WTC11 (cell line): ENCODE results near the gene TMPRSS13. TPM values are rescaled to one million over a fixed set of nuclear protein-coding genes. Genes with fewer than 3 reads are reported as not detected.

Experiments used
- ATAC-seq: fragments of 200-7000 bp; cut with Tn5 transposase; 2 replicates; pipeline ENCODE4 v1.10.0; 2021; ENCODE audit warnings: mild to moderate bottlenecking, moderate library complexity
- CTCF ChIA-PET: fragments of 300-600 bp; sonication (Branson Sonifier 250); formaldehyde crosslinking; loops from one replicate; lab custom pipeline; 2021; ENCODE audit warnings: antibody characterized with exemption; lab: Charles Lee
- POLR2A ChIA-PET: fragments of 350-600 bp; sonication (Branson Sonifier 250); formaldehyde crosslinking; loops from one replicate; lab custom pipeline; 2021; ENCODE audit warnings: antibody characterized with exemption; lab: Charles Lee
- DNase-seq: peaks from one replicate; pipeline ENCODE4 v3.0.0; 2021; ENCODE audit warnings: low spot score
- H3K27ac Mint-ChIP-seq: 2 replicates; pipeline ENCODE4 v1.8.0; 2021; ENCODE audit warnings: mixed read lengths
- H3K27me3 Mint-ChIP-seq: 2 replicates; pipeline ENCODE4 v1.8.0; 2021; ENCODE audit warnings: low read depth, mild to moderate bottlenecking, moderate library complexity, mixed read lengths
- H3K36me3 Mint-ChIP-seq: 2 replicates; pipeline ENCODE4 v1.8.0; 2021; ENCODE audit warnings: mixed read lengths
- H3K4me1 Mint-ChIP-seq: 2 replicates; pipeline ENCODE4 v1.8.0; 2022; ENCODE audit warnings: mixed read lengths
- H3K4me3 Mint-ChIP-seq: 2 replicates; pipeline ENCODE4 v1.8.0; 2021; ENCODE audit warnings: mild to moderate bottlenecking, moderate library complexity, mixed read lengths
- H3K9me3 Mint-ChIP-seq: 2 replicates; pipeline ENCODE4 v1.8.0; 2021; ENCODE audit warnings: mixed read lengths
- CREB1 ChIP-seq: sonication (generic); formaldehyde crosslinking; IDR thresholded peaks from 2 replicates; pipeline ENCODE4 v1.8.0; 2023; ENCODE audit warnings: mild to moderate bottlenecking, missing genetic modification reagents
- ELF4 ChIP-seq: sonication (generic); formaldehyde crosslinking; IDR thresholded peaks from 2 replicates; pipeline ENCODE4 v1.8.1; 2022; ENCODE audit warnings: low read depth, mild to moderate bottlenecking, moderate library complexity, missing genetic modification reagents
- ETV6 ChIP-seq: sonication (generic); formaldehyde crosslinking; IDR thresholded peaks from 2 replicates; pipeline ENCODE4 v1.8.1; 2022; ENCODE audit warnings: mild to moderate bottlenecking, missing genetic modification reagents
- GRHL2 ChIP-seq: fragments of 250-450 bp; sonication (Bioruptor Pico); IDR thresholded peaks from 2 replicates; pipeline ENCODE4 v1.8.0; 2022; ENCODE audit warnings: mild to moderate bottlenecking, moderate library complexity; ENCODE audit not compliant: insufficient replicate concordance, severe bottlenecking
- GTF2I ChIP-seq: fragments of 250-450 bp; sonication (Bioruptor Pico); conservative IDR thresholded peaks from 2 replicates; pipeline ENCODE4 v1.4.0; 2021; ENCODE audit warnings: mild to moderate bottlenecking
- MXD4 ChIP-seq: fragments of 250-450 bp; sonication (Bioruptor Pico); IDR thresholded peaks from 2 replicates; pipeline ENCODE4 v1.8.0; 2021; ENCODE audit warnings: mild to moderate bottlenecking, moderate library complexity, borderline replicate concordance
- MYBL2 ChIP-seq: sonication (generic); formaldehyde crosslinking; IDR thresholded peaks from 2 replicates; pipeline ENCODE4 v1.8.1; 2023; ENCODE audit warnings: mild to moderate bottlenecking, moderate library complexity, missing genetic modification reagents
- NFE2L1 ChIP-seq: sonication (generic); formaldehyde crosslinking; IDR thresholded peaks from 2 replicates; pipeline ENCODE4 v1.8.1; 2023; ENCODE audit warnings: missing genetic modification reagents
- NFYB ChIP-seq: sonication (generic); formaldehyde crosslinking; conservative IDR thresholded peaks from 2 replicates; pipeline ENCODE4 v1.8.0; 2022; ENCODE audit warnings: low read depth, missing genetic modification reagents
- OVOL2 ChIP-seq: fragments of 250-450 bp; sonication (Bioruptor Pico); IDR thresholded peaks from 2 replicates; pipeline ENCODE4 v1.9.0; 2021; ENCODE audit warnings: mild to moderate bottlenecking, borderline replicate concordance
- RORB ChIP-seq: fragments of 250-450 bp; sonication (Bioruptor Pico); IDR thresholded peaks from 2 replicates; pipeline ENCODE4 v1.9.0; 2021; ENCODE audit warnings: mild to moderate bottlenecking
- ZNF121 ChIP-seq: sonication (generic); formaldehyde crosslinking; IDR thresholded peaks from 2 replicates; pipeline ENCODE4 v1.8.0; 2023; ENCODE audit warnings: missing genetic modification reagents
- ZNF317 ChIP-seq: sonication (generic); formaldehyde crosslinking; IDR thresholded peaks from 2 replicates; pipeline ENCODE4 v1.8.1; 2023; ENCODE audit warnings: low read depth, mild to moderate bottlenecking, moderate library complexity, missing genetic modification reagents, borderline replicate concordance
- ZNF671 ChIP-seq: fragments of 250-450 bp; sonication (Bioruptor Pico); IDR thresholded peaks from 2 replicates; pipeline ENCODE4 v1.8.0; 2021; ENCODE audit warnings: mild to moderate bottlenecking
- total RNA-seq: library from RNA; stranded (reverse); gene quantifications from 3 replicates; pipeline ENCODE4 v1.2.3, GENCODE V29; 2021
- TF ChIP-seq, protein P1 (sequence below): sonication (generic); formaldehyde crosslinking; IDR thresholded peaks from 2 replicates; pipeline ENCODE4 v1.8.0; 2023; ENCODE audit warnings: missing genetic modification reagents, mild to moderate bottlenecking, borderline replicate concordance
- TF ChIP-seq, protein P2 (sequence below): sonication (generic); formaldehyde crosslinking; IDR thresholded peaks from 2 replicates; pipeline ENCODE4 v1.8.1; 2022; ENCODE audit warnings: missing genetic modification reagents, borderline replicate concordance
- TF ChIP-seq, protein P3 (sequence below): sonication (generic); formaldehyde crosslinking; IDR thresholded peaks from 2 replicates; pipeline ENCODE4 v1.8.1; 2023; ENCODE audit warnings: mild to moderate bottlenecking, missing genetic modification reagents, borderline replicate concordance
- TF ChIP-seq, protein P4 (sequence below): sonication (generic); formaldehyde crosslinking; IDR thresholded peaks from 2 replicates; pipeline ENCODE4 v1.8.1; 2022; ENCODE audit warnings: low read depth, missing genetic modification reagents, borderline replicate concordance
- TF ChIP-seq, protein P5 (sequence below): sonication (generic); formaldehyde crosslinking; IDR thresholded peaks from 2 replicates; pipeline ENCODE4 v1.8.0; 2022; ENCODE audit warnings: mild to moderate bottlenecking, missing genetic modification reagents
- TF ChIP-seq, protein P6 (sequence below): sonication (generic); formaldehyde crosslinking; IDR thresholded peaks from 2 replicates; pipeline ENCODE4 v1.8.1; 2022; ENCODE audit warnings: mild to moderate bottlenecking, missing genetic modification reagents, moderate library complexity, borderline replicate concordance
- TF ChIP-seq, protein P7 (sequence below): sonication (generic); formaldehyde crosslinking; IDR thresholded peaks from 2 replicates; pipeline ENCODE4 v1.8.0; 2022; ENCODE audit warnings: mild to moderate bottlenecking, missing genetic modification reagents

The TMPRSS13 gene
- total RNA-seq, 1 experiment from 2014 or later = 0.63 TPM

DNA sequence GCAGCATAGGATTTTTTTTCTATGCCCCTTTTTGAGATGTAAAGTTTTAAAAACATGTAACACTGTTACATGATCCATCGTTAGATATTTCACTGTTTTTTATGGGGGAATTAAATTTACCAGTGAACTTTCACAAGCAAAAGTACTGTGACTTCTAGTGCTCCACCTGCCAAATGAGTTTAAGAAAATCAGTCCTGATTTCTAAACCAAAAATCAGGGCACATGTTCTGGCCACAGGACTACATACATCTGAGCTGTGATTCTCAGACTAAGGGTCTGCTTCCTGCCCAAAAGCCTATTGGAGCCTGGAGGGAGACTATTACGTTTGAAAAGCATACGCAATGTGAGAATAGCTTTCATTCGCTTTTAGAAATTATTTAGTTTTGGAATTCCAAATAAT is 22.5 kb downstream of the TMPRSS13 start:
- CTCF ChIA-PET = interaction anchor here (0.7 to 5.7 kb wide), 11 partner anchors 22 to 147 kb away, joined by 3 to 83 read pairs (median 4); partner anchors contain the start of gene FXYD2
- no peak overlapping the region for H3K4me3 Mint-ChIP-seq
- no peak for DNase-seq

DNA sequence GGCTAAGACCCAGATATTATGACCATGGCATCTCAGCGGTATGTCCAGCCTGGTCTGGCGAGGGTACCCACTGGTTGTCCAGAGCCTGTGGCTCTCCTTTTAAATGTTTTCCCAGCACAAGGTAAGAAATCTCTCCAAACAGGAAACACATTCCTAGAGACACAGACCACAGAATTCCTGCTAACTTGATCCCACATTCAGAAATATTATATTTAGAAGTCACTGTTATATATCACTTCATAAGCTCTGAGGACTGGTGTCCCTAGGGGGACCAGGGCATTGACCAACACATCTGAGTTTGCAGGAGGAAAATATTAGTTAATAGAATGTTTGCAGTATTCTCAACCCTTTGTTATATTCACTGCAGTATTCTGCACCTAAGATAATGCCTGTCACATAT is 23.1 kb downstream of the TMPRSS13 start:
- DNase-seq = no peak
- no peaks in the 10 kb centered on the region for H3K36me3 Mint-ChIP-seq
- ATAC-seq = no peak
- no peak overlapping the region for H3K4me3 Mint-ChIP-seq
- H3K9me3 Mint-ChIP-seq = no peaks in the 10 kb centered on the region
- TF ChIP-seq ZNF317 (CRISPR knock-in tag) (no peak), OVOL2 (CRISPR knock-in tag) (no peak), RORB (CRISPR knock-in tag) (no peak), GRHL2 (CRISPR knock-in tag) (no peak), ZNF671 (CRISPR knock-in tag) (no peak), ELF4 (CRISPR knock-in tag) (no peak), NFE2L1 (CRISPR knock-in tag) (no peak)
- TF ChIP-seq, protein P1, sequence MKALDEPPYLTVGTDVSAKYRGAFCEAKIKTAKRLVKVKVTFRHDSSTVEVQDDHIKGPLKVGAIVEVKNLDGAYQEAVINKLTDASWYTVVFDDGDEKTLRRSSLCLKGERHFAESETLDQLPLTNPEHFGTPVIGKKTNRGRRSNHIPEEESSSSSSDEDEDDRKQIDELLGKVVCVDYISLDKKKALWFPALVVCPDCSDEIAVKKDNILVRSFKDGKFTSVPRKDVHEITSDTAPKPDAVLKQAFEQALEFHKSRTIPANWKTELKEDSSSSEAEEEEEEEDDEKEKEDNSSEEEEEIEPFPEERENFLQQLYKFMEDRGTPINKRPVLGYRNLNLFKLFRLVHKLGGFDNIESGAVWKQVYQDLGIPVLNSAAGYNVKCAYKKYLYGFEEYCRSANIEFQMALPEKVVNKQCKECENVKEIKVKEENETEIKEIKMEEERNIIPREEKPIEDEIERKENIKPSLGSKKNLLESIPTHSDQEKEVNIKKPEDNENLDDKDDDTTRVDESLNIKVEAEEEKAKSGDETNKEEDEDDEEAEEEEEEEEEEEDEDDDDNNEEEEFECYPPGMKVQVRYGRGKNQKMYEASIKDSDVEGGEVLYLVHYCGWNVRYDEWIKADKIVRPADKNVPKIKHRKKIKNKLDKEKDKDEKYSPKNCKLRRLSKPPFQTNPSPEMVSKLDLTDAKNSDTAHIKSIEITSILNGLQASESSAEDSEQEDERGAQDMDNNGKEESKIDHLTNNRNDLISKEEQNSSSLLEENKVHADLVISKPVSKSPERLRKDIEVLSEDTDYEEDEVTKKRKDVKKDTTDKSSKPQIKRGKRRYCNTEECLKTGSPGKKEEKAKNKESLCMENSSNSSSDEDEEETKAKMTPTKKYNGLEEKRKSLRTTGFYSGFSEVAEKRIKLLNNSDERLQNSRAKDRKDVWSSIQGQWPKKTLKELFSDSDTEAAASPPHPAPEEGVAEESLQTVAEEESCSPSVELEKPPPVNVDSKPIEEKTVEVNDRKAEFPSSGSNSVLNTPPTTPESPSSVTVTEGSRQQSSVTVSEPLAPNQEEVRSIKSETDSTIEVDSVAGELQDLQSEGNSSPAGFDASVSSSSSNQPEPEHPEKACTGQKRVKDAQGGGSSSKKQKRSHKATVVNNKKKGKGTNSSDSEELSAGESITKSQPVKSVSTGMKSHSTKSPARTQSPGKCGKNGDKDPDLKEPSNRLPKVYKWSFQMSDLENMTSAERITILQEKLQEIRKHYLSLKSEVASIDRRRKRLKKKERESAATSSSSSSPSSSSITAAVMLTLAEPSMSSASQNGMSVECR (CRISPR knock-in tag) = no peak
- TF ChIP-seq, protein P2, sequence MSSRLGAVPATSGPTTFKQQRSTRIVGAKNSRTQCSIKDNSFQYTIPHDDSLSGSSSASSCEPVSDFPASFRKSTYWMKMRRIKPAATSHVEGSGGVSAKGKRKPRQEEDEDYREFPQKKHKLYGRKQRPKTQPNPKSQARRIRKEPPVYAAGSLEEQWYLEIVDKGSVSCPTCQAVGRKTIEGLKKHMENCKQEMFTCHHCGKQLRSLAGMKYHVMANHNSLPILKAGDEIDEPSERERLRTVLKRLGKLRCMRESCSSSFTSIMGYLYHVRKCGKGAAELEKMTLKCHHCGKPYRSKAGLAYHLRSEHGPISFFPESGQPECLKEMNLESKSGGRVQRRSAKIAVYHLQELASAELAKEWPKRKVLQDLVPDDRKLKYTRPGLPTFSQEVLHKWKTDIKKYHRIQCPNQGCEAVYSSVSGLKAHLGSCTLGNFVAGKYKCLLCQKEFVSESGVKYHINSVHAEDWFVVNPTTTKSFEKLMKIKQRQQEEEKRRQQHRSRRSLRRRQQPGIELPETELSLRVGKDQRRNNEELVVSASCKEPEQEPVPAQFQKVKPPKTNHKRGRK (CRISPR knock-in tag) = no peak
- TF ChIP-seq, protein P3, sequence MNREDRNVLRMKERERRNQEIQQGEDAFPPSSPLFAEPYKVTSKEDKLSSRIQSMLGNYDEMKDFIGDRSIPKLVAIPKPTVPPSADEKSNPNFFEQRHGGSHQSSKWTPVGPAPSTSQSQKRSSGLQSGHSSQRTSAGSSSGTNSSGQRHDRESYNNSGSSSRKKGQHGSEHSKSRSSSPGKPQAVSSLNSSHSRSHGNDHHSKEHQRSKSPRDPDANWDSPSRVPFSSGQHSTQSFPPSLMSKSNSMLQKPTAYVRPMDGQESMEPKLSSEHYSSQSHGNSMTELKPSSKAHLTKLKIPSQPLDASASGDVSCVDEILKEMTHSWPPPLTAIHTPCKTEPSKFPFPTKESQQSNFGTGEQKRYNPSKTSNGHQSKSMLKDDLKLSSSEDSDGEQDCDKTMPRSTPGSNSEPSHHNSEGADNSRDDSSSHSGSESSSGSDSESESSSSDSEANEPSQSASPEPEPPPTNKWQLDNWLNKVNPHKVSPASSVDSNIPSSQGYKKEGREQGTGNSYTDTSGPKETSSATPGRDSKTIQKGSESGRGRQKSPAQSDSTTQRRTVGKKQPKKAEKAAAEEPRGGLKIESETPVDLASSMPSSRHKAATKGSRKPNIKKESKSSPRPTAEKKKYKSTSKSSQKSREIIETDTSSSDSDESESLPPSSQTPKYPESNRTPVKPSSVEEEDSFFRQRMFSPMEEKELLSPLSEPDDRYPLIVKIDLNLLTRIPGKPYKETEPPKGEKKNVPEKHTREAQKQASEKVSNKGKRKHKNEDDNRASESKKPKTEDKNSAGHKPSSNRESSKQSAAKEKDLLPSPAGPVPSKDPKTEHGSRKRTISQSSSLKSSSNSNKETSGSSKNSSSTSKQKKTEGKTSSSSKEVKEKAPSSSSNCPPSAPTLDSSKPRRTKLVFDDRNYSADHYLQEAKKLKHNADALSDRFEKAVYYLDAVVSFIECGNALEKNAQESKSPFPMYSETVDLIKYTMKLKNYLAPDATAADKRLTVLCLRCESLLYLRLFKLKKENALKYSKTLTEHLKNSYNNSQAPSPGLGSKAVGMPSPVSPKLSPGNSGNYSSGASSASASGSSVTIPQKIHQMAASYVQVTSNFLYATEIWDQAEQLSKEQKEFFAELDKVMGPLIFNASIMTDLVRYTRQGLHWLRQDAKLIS (CRISPR knock-in tag) = no peak
- TF ChIP-seq, protein P4, sequence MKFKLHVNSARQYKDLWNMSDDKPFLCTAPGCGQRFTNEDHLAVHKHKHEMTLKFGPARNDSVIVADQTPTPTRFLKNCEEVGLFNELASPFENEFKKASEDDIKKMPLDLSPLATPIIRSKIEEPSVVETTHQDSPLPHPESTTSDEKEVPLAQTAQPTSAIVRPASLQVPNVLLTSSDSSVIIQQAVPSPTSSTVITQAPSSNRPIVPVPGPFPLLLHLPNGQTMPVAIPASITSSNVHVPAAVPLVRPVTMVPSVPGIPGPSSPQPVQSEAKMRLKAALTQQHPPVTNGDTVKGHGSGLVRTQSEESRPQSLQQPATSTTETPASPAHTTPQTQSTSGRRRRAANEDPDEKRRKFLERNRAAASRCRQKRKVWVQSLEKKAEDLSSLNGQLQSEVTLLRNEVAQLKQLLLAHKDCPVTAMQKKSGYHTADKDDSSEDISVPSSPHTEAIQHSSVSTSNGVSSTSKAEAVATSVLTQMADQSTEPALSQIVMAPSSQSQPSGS (CRISPR knock-in tag) = no peak
- TF ChIP-seq, protein P5, sequence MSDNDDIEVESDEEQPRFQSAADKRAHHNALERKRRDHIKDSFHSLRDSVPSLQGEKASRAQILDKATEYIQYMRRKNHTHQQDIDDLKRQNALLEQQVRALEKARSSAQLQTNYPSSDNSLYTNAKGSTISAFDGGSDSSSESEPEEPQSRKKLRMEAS = no peak
- TF ChIP-seq, protein P6, sequence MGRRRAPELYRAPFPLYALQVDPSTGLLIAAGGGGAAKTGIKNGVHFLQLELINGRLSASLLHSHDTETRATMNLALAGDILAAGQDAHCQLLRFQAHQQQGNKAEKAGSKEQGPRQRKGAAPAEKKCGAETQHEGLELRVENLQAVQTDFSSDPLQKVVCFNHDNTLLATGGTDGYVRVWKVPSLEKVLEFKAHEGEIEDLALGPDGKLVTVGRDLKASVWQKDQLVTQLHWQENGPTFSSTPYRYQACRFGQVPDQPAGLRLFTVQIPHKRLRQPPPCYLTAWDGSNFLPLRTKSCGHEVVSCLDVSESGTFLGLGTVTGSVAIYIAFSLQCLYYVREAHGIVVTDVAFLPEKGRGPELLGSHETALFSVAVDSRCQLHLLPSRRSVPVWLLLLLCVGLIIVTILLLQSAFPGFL (CRISPR knock-in tag) = no peak
- peaks cover 15% of the 10 kb centered on the region for H3K4me1 Mint-ChIP-seq
- no peaks in the 10 kb centered on the region for H3K27me3 Mint-ChIP-seq
- H3K27ac Mint-ChIP-seq = no peak overlapping the region
- ChIA-PET POLR2A (no interaction called here), CTCF (interaction anchor here (1.6 to 5.7 kb wide), 2 partner anchors 40 to 88 kb away, joined by 5 to 83 read pairs; no protein-coding TSS in a partner anchor)

More for the DNA sequence above, 22.5 kb downstream of the TMPRSS13 start:
- POLR2A ChIA-PET = no interaction called here
- Mint-ChIP-seq H3K27me3 (no peaks in the 10 kb centered on the region), H3K27ac (no peak overlapping the region), H3K36me3 (no peaks in the 10 kb centered on the region), H3K9me3 (no peaks in the 10 kb centered on the region), H3K4me1 (peaks cover 15% of the 10 kb centered on the region)
- TF ChIP-seq, protein P5 = no peak
- no peak for TF ChIP-seq MYBL2 (CRISPR knock-in tag)
- no peak for TF ChIP-seq CREB1 (CRISPR knock-in tag)
- TF ChIP-seq MXD4 (CRISPR knock-in tag) = no peak
- no peak for TF ChIP-seq ZNF121 (CRISPR knock-in tag)
- no peak for TF ChIP-seq ZNF671 (CRISPR knock-in tag)
- TF ChIP-seq, protein P7, sequence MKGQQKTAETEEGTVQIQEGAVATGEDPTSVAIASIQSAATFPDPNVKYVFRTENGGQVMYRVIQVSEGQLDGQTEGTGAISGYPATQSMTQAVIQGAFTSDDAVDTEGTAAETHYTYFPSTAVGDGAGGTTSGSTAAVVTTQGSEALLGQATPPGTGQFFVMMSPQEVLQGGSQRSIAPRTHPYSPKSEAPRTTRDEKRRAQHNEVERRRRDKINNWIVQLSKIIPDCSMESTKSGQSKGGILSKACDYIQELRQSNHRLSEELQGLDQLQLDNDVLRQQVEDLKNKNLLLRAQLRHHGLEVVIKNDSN (CRISPR knock-in tag) = no peak
- no peak for TF ChIP-seq NFYB
- TF ChIP-seq ETV6 = no peak
- TF ChIP-seq GTF2I (CRISPR knock-in tag) = no peak
- ATAC-seq = no peak
